ENCODE results near the gene BAHD1.

DNA sequence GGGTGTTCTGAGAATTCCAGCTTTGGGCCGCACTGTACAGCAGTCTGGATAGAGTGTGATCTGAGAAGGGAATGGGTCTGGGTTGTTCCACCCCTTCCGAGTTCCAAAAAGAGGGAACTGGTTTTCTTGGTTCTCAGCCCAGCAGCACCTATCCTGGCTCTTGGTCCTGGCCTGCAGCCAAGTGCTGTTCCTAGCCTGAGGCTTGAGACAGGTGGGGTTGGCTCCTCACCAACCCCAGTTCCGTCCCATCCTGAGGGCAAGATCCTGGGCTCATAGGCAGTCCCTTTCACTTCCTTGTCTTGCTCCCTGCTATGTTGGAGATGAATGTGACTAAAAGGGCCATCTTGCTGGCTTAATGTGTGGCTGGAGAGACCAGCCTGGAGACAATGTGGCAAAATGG lies 20.0 kb upstream of the BAHD1 start:
- TF ChIP-seq, protein P1, sequence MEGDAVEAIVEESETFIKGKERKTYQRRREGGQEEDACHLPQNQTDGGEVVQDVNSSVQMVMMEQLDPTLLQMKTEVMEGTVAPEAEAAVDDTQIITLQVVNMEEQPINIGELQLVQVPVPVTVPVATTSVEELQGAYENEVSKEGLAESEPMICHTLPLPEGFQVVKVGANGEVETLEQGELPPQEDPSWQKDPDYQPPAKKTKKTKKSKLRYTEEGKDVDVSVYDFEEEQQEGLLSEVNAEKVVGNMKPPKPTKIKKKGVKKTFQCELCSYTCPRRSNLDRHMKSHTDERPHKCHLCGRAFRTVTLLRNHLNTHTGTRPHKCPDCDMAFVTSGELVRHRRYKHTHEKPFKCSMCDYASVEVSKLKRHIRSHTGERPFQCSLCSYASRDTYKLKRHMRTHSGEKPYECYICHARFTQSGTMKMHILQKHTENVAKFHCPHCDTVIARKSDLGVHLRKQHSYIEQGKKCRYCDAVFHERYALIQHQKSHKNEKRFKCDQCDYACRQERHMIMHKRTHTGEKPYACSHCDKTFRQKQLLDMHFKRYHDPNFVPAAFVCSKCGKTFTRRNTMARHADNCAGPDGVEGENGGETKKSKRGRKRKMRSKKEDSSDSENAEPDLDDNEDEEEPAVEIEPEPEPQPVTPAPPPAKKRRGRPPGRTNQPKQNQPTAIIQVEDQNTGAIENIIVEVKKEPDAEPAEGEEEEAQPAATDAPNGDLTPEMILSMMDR (conservative IDR thresholded peaks at IDR 0.05; ENCODE audit: low read length), result no peak
- TF ChIP-seq EZH2phosphoT487 (IDR thresholded peaks at IDR 0.05; ENCODE audit: borderline replicate concordance), result no peak

Data from Loucy (cell line).